HG03558 (cell line): Measurements from ENCODE around the gene PTGES2.
"Not testable (repeated sequence)": the region's sequence is repeated elsewhere in the genome, so short reads cannot be mapped to it uniquely, and the experiment has no call there.

Experiments
- ATAC-seq: cut with Tn5 transposase; IDR thresholded peaks from one replicate; pipeline ENCODE4 v1.9.1; 2021; ENCODE audit warnings: moderate number of reproducible peaks; ENCODE audit not compliant: unreplicated experiment; ENCODE audit errors: extremely low read depth

PTGES2 gene

GRCh38 chr9:128139621-128140020 is 12.1 kb upstream of the PTGES2 start:
- ATAC-seq: no peak

GRCh38 chr9:128138001-128138400 is 10.5 kb upstream of the PTGES2 start:
- ATAC-seq: no peak

GRCh38 chr9:128136816-128137793 is 9.6 kb upstream of the PTGES2 start:
- ATAC-seq: no peak

- not testable (repeated sequence) for ATAC-seq
Measured at GRCh38 chr9:128135561-128135960, 8.0 kb upstream of the PTGES2 start.

- not testable (repeated sequence) for ATAC-seq
Measured at GRCh38 chr9:128132139-128132538, 4.6 kb upstream of the PTGES2 start.

DNA sequence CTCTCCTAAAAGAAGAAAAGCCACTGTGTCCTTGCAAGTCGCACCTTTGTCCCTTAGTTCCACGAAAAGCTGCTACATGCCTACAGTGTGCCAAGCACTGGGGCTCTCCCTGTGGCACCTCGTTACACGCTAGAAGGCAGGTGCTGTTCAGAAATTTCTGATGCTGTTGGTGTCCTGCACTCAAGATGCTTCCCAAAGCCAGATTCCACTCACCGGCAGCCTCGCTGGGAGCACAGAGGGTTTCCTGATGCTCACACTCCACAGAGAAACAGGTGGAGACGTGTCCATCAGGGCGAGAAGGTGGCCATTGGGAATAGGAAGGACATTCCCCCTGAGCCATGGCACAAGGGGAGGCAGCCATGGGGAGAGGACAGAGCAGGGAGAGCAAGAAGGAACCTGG is 3.8 kb upstream of the PTGES2 start:
- ATAC-seq: not testable (repeated sequence)

DNA sequence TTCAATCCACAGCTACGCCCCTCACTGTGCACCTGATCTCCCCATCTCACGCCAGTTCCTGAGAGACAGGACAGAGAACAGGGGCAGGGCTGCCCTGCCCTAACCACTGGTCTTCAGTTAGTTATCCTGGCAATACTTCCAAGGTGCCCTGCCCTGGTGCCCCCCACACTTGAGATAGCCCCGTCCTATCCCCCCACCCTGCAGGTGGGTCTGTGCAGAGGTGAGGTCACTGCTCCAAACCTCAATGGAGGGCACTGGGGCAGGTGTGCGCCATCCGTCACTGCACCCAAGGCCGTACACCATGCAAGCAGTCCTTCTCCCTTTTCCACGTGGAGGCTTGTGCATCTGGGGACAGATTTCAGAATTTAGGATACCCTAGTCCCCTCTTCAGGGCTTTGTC is 3.1 kb upstream of the PTGES2 start:
- not testable (repeated sequence) for ATAC-seq

DNA sequence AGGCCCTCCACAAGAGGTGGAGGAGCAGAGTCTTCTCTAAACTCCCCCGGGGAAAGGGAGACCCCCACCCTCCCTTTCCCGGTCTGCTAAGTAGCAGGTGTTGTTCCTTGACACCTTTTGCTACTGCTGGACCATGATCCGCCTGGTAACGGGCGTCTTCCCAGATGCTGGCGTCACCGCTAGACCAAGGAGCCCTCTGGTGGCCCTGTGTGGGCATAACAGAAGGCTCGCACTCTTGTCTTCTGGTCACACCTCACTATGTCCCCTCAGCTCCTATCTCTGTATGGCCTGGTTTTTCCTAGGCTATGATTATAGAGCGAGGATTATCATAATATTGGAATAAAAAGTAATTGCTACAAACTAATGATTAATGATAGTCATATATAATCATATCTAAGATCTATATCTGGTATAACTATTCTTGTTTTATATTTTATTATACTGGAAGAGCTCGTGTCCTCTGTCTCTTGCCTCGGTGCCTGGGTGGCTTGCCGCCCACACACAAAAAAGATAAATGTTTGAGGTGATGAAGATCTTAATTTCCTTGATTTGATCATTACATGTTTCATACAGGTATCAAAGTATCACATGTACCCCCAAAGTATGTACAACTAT is 2.6 kb upstream of the PTGES2 start:
- not testable (repeated sequence) for ATAC-seq

- no peak for ATAC-seq
Measured at GRCh38 chr9:128128836-128129590, 1.5 kb upstream of the PTGES2 start.

GRCh38 chr9:128127990-128128835 is 684 bp upstream of the PTGES2 start:
- peak; percentile 38 for ATAC-seq

GRCh38 chr9:128125580-128126354 is 1.8 kb downstream of the PTGES2 start:
- no peak for ATAC-seq

- ATAC-seq: no peak
Measured at GRCh38 chr9:128124873-128125579, 2.5 kb downstream of the PTGES2 start.

- no peak for ATAC-seq
Measured at GRCh38 chr9:128124451-128124850, 3.1 kb downstream of the PTGES2 start.

- ATAC-seq: no peak
Measured at GRCh38 chr9:128123451-128124080, 4.0 kb downstream of the PTGES2 start.

- no peak for ATAC-seq
Measured at GRCh38 chr9:128122809-128123175, 4.7 kb downstream of the PTGES2 start.

GRCh38 chr9:128121924-128122808 is 5.4 kb downstream of the PTGES2 start:
- no peak for ATAC-seq

DNA sequence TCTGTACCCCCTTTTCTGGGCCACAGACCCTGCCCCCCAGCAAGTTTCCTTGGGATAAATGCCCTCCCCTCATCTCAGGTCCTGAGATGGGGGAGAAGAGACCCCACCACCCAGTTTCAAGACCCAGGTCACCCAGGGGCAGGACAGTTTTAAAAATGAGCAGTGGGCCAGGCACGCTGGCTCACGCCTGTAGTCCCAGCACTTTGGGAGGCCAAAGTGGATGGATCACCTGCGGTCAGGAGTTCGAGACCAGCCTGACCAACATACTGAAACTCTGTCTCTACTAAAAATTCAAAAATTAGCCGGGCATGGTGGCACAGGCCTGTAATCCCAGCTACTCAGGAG is 6.1 kb downstream of the PTGES2 start:
- ATAC-seq: no peak
